K562 (cell line): ENCODE results near the gene FTO. TPM values are rescaled to one million over a fixed set of nuclear protein-coding genes. Genes with fewer than 3 reads are reported as not detected.
A peak's percentile ranks its signal among the peaks of the same experiment; 100 is the strongest.

ENCODE experiments used
- ATAC-seq: fragments of 200-7000 bp; cut with Tn5 transposase; 3 replicates; pipeline ENCODE4 v1.9.1; 2020; ENCODE audit warnings: moderate library complexity
- BruUV-seq: library from RNA; stranded (reverse); fragments of 400-500 nt; replicated peaks from 2 replicates; lab custom pipeline; 2021; lab: Mats Ljungman, UMichigan
- CTCF ChIA-PET: fragments of 300-600 bp; formaldehyde crosslinking; extraction: SDS; loops from one replicate; lab custom pipeline; 2021; ENCODE audit warnings: low intra/inter-chr PET ratio; lab: Yijun Ruan, JAX
- POLR2A ChIA-PET: fragments of 300-600, 350-650 bp; sonication (Branson Sonifier 250); formaldehyde crosslinking; extraction: SDS; loops from one replicate; lab custom pipeline; 2021; ENCODE audit warnings: antibody characterized with exemption, inconsistent platforms; lab: Yijun Ruan, JAX
- DNase-seq, 4 experiments: peaks; one replicate each; pipeline versions ENCODE4 v3.0.0 to v3.0.0-alpha.2; 2011 to 2018; ENCODE audit warnings: low spot score in 3 of 4, mixed read lengths in 3 of 4; ENCODE audit errors: extremely low read depth in 1 of 4
- FAIRE-seq: peaks from 2 replicates; lab custom pipeline; 2011; peaks lifted over from hg19 to GRCh38; lab: Jason Lieb, UNC
- H2AFZ ChIP-seq: 2 replicates; pipeline ENCODE4 v1.6.0; 2011; ENCODE audit warnings: low read depth, low read length, control low read depth, inconsistent platforms
- H3K27ac ChIP-seq: fragments of 200-600 bp; 3 replicates; pipeline ENCODE4 v1.8.0; 2011; ENCODE audit warnings: low read depth, mild to moderate bottlenecking, control low read depth, inconsistent platforms, low read length, moderate library complexity, mixed read lengths; ENCODE audit errors: extremely low read depth
- H3K27me3 ChIP-seq, 2 experiments: fragments of 300-600 bp in 1 of 2; 2 replicates in 1 of 2; 3 replicates in 1 of 2; pipeline versions ENCODE4 v1.6.0 to v1.8.0; 2011; ENCODE audit warnings: inconsistent platforms in 2 of 2, low read length in 2 of 2, mild to moderate bottlenecking in 1 of 2, mixed read lengths in 1 of 2, moderate library complexity in 1 of 2; ENCODE audit not compliant: control insufficient read depth in 2 of 2, insufficient read depth in 2 of 2
- H3K36me3 ChIP-seq: fragments of 300-600 bp; 3 replicates; pipeline ENCODE4 v1.8.0; 2011; ENCODE audit warnings: mild to moderate bottlenecking, low read length, inconsistent platforms; ENCODE audit not compliant: control insufficient read depth, insufficient read depth
- H3K4me1 ChIP-seq, 2 experiments: fragments of 200-600 bp in 1 of 2; replicated peaks in 1 of 2; 2 replicates in 1 of 2; 3 replicates in 1 of 2; pipeline versions ENCODE4 v1.5.1 to v1.8.0; 2011; ENCODE audit warnings: inconsistent platforms in 2 of 2, low read length in 2 of 2, mild to moderate bottlenecking in 1 of 2, mixed read lengths in 1 of 2, moderate library complexity in 1 of 2; ENCODE audit not compliant: control insufficient read depth in 2 of 2, insufficient read depth in 2 of 2
- H3K4me2 ChIP-seq: 2 replicates; pipeline ENCODE4 v1.6.1; 2011; ENCODE audit warnings: low read length, control low read depth, inconsistent platforms, mixed read lengths; ENCODE audit not compliant: insufficient read depth
- H3K4me3 ChIP-seq: fragments of 200-600 bp; sonication (generic), shearing (Covaris generic); 2 replicates; pipeline ENCODE4 v1.5.1; 2016; ENCODE audit warnings: control low read depth, inconsistent platforms
- H3K79me2 ChIP-seq: fragments of 200-600 bp; 3 replicates; pipeline ENCODE4 v1.8.0; 2011; ENCODE audit warnings: low read length, inconsistent platforms; ENCODE audit not compliant: control insufficient read depth, insufficient read depth
- H3K9ac ChIP-seq, 2 experiments: 2 replicates each; pipeline versions ENCODE4 v1.6.0 to v1.6.1; 2011; ENCODE audit warnings: low read depth in 2 of 2, low read length in 2 of 2, control low read depth in 1 of 2, inconsistent platforms in 1 of 2, mild to moderate bottlenecking in 1 of 2, mixed read lengths in 1 of 2; ENCODE audit not compliant: insufficient read depth in 1 of 2
- H3K9me1 ChIP-seq: one replicate; pipeline ENCODE4 v1.6.0; 2011; ENCODE audit warnings: inconsistent platforms, mild to moderate bottlenecking, low read length, moderate library complexity; ENCODE audit not compliant: control insufficient read depth, insufficient read depth
- H3K9me3 ChIP-seq: replicated peaks from 2 replicates; pipeline ENCODE4 v1.5.1; 2011; ENCODE audit warnings: low read depth, low read length, inconsistent platforms; ENCODE audit not compliant: control insufficient read depth, insufficient read depth
- H4K20me1 ChIP-seq: replicated peaks from 2 replicates; pipeline ENCODE4 v1.6.1; 2011; ENCODE audit warnings: low read length, inconsistent platforms, mixed read lengths; ENCODE audit not compliant: control insufficient read depth, insufficient read depth
- BMI1 ChIP-seq: fragments of 150-350 bp; IDR thresholded peaks from 2 replicates; pipeline ENCODE4 v1.6.1; 2014; ENCODE audit warnings: low read length
- CBX3 ChIP-seq, 2 experiments: IDR thresholded peaks; 1 replicate in 1 of 2; 2 replicates in 1 of 2; pipeline ENCODE4 v1.6.1; 2012; ENCODE audit warnings: inconsistent platforms in 2 of 2, low read length in 2 of 2, borderline replicate concordance in 1 of 2, control low read depth in 1 of 2
- FOXK1 ChIP-seq: sonication (generic); formaldehyde crosslinking; IDR thresholded peaks from 2 replicates; pipeline ENCODE4 v1.8.0; 2022; ENCODE audit warnings: missing genetic modification reagents, mild to moderate bottlenecking, borderline replicate concordance
- KHSRP ChIP-seq: fragments of 450-650 bp; IDR thresholded peaks from 2 replicates; pipeline ENCODE4 v1.6.1; 2017
- KLF1 ChIP-seq: fragments of 450-650 bp; IDR thresholded peaks from 2 replicates; pipeline ENCODE4 v1.6.1; 2016; ENCODE audit warnings: missing genetic modification characterization, missing compliant biosample characterization
- PHF20 ChIP-seq: fragments of 450-650 bp; IDR thresholded peaks from 2 replicates; pipeline ENCODE4 v1.6.1; 2018; ENCODE audit not compliant: partially characterized antibody
- RBBP5 ChIP-seq: fragments of 200-600 bp; sonication (generic); IDR thresholded peaks from 2 replicates; pipeline ENCODE4 v1.6.1; 2012; ENCODE audit warnings: borderline replicate concordance, mild to moderate bottlenecking, low read length, control low read depth, inconsistent platforms; ENCODE audit not compliant: insufficient read depth, poor library complexity, severe bottlenecking
- RBM22 ChIP-seq: fragments of 200-400 bp; formaldehyde crosslinking; IDR thresholded peaks from 2 replicates; pipeline ENCODE4 v1.6.1; 2018; ENCODE audit warnings: low read length, low read depth; ENCODE audit not compliant: poor library complexity, severe bottlenecking
- TAL1 ChIP-seq: fragments of 450-650 bp; IDR thresholded peaks from 2 replicates; pipeline ENCODE4 v1.6.1; 2016; ENCODE audit warnings: mild to moderate bottlenecking
- TCFL5 ChIP-seq: fragments of 250-450 bp; sonication (Bioruptor Pico); conservative IDR thresholded peaks from 2 replicates; pipeline ENCODE4 v1.6.1; 2021; ENCODE audit warnings: mild to moderate bottlenecking, moderate library complexity, matching md5 sums
- TRIM28 ChIP-seq: fragments of 450-650 bp; IDR thresholded peaks from 2 replicates; pipeline ENCODE4 v1.6.1; 2017
- WGBS: fragments of 100-300 bp; shearing (Covaris generic); methylation state at CpG from one replicate; pipeline ENCODE4 v1.1.6; 2016; ENCODE audit warnings: low coverage, mixed read lengths; ENCODE audit not compliant: insufficient coverage; ENCODE audit errors: missing lambda C conversion rate; 5-methylcytosine and 5-hydroxymethylcytosine counted together
- in situ Hi-C: fragments of 300-500 bp; cut with MboI; formaldehyde crosslinking; loops from 4 replicates; pipeline ENCODE4 v1.15.0; 2018; ENCODE audit warnings: inconsistent platforms, mixed read lengths
- intact Hi-C: fragments of 100-400 bp; cut with micrococcal nuclease; formaldehyde crosslinking; loops from 2 replicates; pipeline ENCODE4 v1.14.2; 2022
- polyA plus RNA-seq, 8 experiments: library from polyadenylated mRNA; depleted of rRNA in 4 of 8; stranded (reverse) in 5 of 8; unstranded in 3 of 8; fragments of >200 nt; fragmentation: Nextera tagmentation in 2 of 8; fragmentation: Illumina TruSeq in 1 of 8; extraction: Ambion mirVana in 2 of 8; extraction: Trizol in 1 of 8; gene quantifications; 2 replicates each; pipeline versions ENCODE4 v1.2.1 to v1.2.3, GENCODE V29; 2011 to 2014; ENCODE audit warnings: inconsistent platforms in 1 of 8, missing spikeins in 1 of 8
- total RNA-seq, 7 experiments: library from RNA; depleted of rRNA in 6 of 7; stranded (reverse); fragments of >200 nt in 6 of 7; fragmentation: Illumina TruSeq in 2 of 7; extraction: Trizol in 2 of 7; gene quantifications; 2 replicates each; pipeline versions ENCODE4 v1.2.1 to v1.2.3, GENCODE V29; 2011 to 2021; ENCODE audit warnings: low replicate concordance in 1 of 7
- TF ChIP-seq, protein P1 (sequence below): sonication (generic); formaldehyde crosslinking; IDR thresholded peaks from 2 replicates; pipeline ENCODE4 v1.8.1; 2023; ENCODE audit warnings: mild to moderate bottlenecking, missing genetic modification reagents

The FTO gene
- total and polyA plus RNA-seq, 9 of the 15 experiments (the other 6 are each of a cell fraction or from before 2014, with no cell fraction given), result 11.3 to 27.7 (median 25.5) TPM

DNA sequence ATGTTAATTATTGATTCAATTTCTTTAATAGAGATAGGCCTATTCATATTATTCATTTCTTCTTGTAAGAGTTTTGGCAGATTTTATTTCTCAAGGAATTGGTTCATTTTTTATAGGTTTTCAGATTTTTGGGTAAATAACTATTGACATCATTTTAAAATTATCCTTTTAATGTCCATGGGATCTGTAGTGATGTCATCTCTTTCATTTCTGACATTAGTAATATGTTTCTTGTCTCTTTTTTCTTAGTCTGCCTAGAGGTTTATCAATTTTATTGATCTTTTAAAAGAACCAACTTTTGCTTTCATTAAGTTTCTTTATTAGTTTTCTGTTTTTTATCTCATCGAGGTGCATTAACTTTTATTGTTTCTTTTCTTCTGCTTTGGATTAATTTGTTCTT is 162.6 kb downstream of the FTO start (continued):
- TF ChIP-seq FOXK1 (CRISPR knock-in tag), result no peak
- no peak for TF ChIP-seq PHF20

DNA sequence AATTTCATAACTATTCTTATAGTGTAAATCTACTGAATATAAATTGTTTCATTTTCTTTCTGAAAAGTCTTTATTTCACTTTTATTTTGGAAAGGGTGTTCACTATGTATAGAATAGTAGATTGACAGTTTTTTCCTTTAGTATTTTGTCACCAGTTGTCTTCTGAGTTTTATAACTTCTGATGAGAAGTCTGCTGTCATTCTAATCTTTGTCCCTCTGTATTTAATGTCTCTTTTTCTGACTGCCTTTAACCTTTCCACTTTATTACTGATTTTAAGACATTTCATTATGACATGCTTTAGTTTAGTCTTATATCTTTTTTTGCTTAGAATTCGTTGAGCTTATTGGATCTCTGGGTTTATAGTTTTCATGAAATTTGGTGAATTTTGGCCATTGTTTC is 166.9 kb downstream of the FTO start:
- no peak for DNase-seq
- in situ Hi-C loops, result no loop called here
- Histone ChIP-seq H3K4me1 (no peaks in the 10 kb centered on the region), H3K4me3 (no peak overlapping the region), H4K20me1 (no peaks in the 10 kb centered on the region), H3K9me1 (no peaks in the 10 kb centered on the region), H3K79me2 (no peaks in the 10 kb centered on the region), H3K4me2 (no peak overlapping the region), H3K9ac (no peak overlapping the region), H3K27ac (no peak overlapping the region), H2AFZ (no peak overlapping the region), H3K36me3 (no peaks in the 10 kb centered on the region), H3K27me3 (no peaks in the 10 kb centered on the region), H3K9me3 (no peaks in the 10 kb centered on the region; the same call in 1 of the 2 replicates)
- FAIRE-seq, result no peak
- TF ChIP-seq, protein P1, sequence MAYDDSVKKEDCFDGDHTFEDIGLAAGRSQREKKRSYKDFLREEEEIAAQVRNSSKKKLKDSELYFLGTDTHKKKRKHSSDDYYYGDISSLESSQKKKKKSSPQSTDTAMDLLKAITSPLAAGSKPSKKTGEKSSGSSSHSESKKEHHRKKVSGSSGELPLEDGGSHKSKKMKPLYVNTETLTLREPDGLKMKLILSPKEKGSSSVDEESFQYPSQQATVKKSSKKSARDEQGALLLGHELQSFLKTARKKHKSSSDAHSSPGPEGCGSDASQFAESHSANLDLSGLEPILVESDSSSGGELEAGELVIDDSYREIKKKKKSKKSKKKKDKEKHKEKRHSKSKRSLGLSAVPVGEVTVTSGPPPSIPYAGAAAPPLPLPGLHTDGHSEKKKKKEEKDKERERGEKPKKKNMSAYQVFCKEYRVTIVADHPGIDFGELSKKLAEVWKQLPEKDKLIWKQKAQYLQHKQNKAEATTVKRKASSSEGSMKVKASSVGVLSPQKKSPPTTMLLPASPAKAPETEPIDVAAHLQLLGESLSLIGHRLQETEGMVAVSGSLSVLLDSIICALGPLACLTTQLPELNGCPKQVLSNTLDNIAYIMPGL (CRISPR knock-in tag), result no peak
- no peak for TF ChIP-seq KLF1 (tag)
- TF ChIP-seq RBM22, result no peak
- no peak for TF ChIP-seq BMI1
- no peak for TF ChIP-seq TCFL5 (CRISPR knock-in tag)
- TF ChIP-seq TAL1, result no peak
- peak; percentile 91; the same call in 1 of the 2 replicates for TF ChIP-seq TRIM28
- 0 out of 3 replicates have a peak, but pooled peaks of 1 of the 2 experiments have one; percentile 22 for TF ChIP-seq CBX3 (IDR thresholded peaks at IDR 0.05; ENCODE audit: borderline replicate concordance in 1 of 2, low read length in 2 of 2)
- no peak for TF ChIP-seq RBBP5
- no peak for TF ChIP-seq KHSRP
- ChIA-PET CTCF (no interaction called here), POLR2A (no interaction called here)
- BruUV-seq, result no TSS peak
- ATAC-seq, result no peak
- intact Hi-C loops, result no loop called here
- WGBS, result 5% methylated on average over 1 of the region's 1 CpG
